ENCODE results near the gene CAMTA2.

CAMTA2 gene

DNA sequence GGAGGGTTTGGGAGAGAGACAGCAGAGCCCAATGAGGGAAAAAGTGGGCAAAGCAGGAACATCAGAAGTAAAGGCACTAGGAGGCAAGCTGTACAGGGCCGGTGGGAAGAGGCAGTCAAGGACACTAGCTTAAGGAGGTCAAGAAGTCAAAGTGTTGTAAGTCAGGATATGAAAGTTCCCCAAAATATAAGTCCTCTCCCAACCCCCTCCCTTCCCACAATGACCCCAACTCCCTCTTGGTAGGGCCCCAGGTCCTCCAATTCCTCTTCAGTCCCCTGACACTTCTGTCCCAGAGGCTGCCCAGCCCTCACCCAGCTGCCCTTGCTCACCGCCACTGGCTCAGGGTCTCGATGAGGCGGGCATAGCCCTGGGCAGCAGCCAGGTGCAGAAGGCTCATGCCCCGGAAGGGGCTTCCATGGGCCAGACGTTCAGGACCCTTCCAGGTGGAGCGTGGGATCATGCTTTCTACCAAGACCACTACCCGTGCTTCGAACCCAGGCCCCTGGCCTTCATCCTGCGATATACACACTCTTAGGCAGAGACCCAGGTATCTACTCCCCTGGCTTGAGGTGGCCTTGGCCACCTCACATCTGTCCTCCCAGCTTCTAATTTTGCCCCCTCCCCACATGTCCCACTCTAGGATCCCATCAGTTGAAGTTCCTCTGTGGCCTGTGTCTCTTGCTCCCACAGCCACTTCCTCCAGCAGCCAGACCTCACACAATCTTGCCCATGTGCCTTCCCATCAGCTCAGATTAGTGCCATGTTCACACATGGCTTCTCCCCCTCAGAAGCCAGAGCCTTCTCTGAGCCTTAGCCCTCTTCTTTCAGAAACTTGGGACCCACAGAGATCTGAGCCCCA lies 14.0 kb downstream of the CAMTA2 start:
- no peak overlapping the region for H3K27ac ChIP-seq (ENCODE audit: poor library complexity, severe bottlenecking)
- no peaks in the 10 kb centered on the region for H3K9me3 ChIP-seq (ENCODE audit: severe bottlenecking)
- DNase-seq (ENCODE audit: low spot score) (no peak), ATAC-seq (ENCODE audit: low read depth) (no peak)
- H3K4me1 ChIP-seq (ENCODE audit: insufficient read depth, poor library complexity, severe bottlenecking), result peaks cover 5% of the 10 kb centered on the region
- peaks cover 53% of the 10 kb centered on the region for H3K36me3 ChIP-seq (ENCODE audit: low read depth)
- no peaks in the 10 kb centered on the region for H3K27me3 ChIP-seq (ENCODE audit: insufficient read depth, poor library complexity, severe bottlenecking)
- TF ChIP-seq, protein P1, sequence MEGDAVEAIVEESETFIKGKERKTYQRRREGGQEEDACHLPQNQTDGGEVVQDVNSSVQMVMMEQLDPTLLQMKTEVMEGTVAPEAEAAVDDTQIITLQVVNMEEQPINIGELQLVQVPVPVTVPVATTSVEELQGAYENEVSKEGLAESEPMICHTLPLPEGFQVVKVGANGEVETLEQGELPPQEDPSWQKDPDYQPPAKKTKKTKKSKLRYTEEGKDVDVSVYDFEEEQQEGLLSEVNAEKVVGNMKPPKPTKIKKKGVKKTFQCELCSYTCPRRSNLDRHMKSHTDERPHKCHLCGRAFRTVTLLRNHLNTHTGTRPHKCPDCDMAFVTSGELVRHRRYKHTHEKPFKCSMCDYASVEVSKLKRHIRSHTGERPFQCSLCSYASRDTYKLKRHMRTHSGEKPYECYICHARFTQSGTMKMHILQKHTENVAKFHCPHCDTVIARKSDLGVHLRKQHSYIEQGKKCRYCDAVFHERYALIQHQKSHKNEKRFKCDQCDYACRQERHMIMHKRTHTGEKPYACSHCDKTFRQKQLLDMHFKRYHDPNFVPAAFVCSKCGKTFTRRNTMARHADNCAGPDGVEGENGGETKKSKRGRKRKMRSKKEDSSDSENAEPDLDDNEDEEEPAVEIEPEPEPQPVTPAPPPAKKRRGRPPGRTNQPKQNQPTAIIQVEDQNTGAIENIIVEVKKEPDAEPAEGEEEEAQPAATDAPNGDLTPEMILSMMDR (IDR thresholded peaks at IDR 0.05; ENCODE audit: poor library complexity, severe bottlenecking), result no peak
- no peak overlapping the region for H3K4me3 ChIP-seq (ENCODE audit: severe bottlenecking)

DNA sequence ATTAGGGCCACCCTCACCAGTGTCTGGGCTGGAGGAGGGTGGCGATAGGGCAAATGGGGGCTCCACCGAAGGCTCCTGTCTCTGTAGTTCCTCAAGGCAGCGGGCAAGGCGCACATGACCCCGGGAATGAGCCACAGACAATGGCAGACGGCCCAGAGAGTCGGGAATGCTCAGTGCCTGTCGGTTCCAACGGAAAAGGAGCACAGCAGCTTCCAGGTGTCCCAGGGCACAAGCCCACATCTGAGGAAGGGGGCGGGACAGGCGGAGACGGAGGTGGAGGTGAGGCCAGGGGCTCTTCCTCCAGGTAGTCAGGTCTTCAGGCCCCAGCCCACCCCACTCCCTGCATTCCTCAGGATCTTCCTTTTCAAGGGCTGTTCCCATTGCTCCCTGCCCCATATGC lies 14.7 kb downstream of the CAMTA2 start:
- no peak overlapping the region for H3K27ac ChIP-seq (ENCODE audit: poor library complexity, severe bottlenecking)
- DNase-seq (ENCODE audit: low spot score), result no peak
- no peaks in the 10 kb centered on the region for H3K9me3 ChIP-seq (ENCODE audit: severe bottlenecking)
- ATAC-seq (ENCODE audit: low read depth), result no peak
- peaks cover 45% of the 10 kb centered on the region for H3K36me3 ChIP-seq (ENCODE audit: low read depth)
- H3K4me1 ChIP-seq (ENCODE audit: insufficient read depth, poor library complexity, severe bottlenecking), result peaks cover 5% of the 10 kb centered on the region
- TF ChIP-seq, protein P1 (IDR thresholded peaks at IDR 0.05; ENCODE audit: poor library complexity, severe bottlenecking), result no peak
- H3K27me3 ChIP-seq (ENCODE audit: insufficient read depth, poor library complexity, severe bottlenecking), result no peaks in the 10 kb centered on the region
- no peak overlapping the region for H3K4me3 ChIP-seq (ENCODE audit: severe bottlenecking)

DNA sequence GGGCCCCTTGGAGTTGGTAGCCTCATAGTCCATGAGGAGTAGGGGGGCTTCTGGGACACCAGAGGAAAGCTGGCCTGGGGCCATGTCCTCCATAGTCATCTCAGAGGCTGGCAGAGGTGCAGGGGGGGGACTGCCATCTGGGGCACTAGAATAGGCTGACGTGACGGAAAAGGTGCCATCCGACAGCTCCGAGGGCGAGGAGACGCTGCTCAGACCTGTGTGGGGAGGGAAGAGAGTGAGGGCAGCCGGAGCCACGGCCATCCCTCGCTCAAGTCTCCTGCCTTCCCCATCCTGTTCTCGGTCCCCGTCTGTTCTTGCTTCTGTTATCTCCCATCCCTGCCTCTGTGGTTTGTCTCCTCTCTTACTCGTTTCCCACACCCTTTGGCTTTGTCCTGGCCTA lies 15.2 kb downstream of the CAMTA2 start:
- no peak for ATAC-seq (ENCODE audit: low read depth)
- H3K36me3 ChIP-seq (ENCODE audit: low read depth), result peaks cover 41% of the 10 kb centered on the region
- no peak overlapping the region for H3K27ac ChIP-seq (ENCODE audit: poor library complexity, severe bottlenecking)
- H3K9me3 ChIP-seq (ENCODE audit: severe bottlenecking), result no peaks in the 10 kb centered on the region
- H3K27me3 ChIP-seq (ENCODE audit: insufficient read depth, poor library complexity, severe bottlenecking), result no peaks in the 10 kb centered on the region
- peaks cover 5% of the 10 kb centered on the region for H3K4me1 ChIP-seq (ENCODE audit: insufficient read depth, poor library complexity, severe bottlenecking)
- no peak overlapping the region for H3K4me3 ChIP-seq (ENCODE audit: severe bottlenecking)
- no peak for DNase-seq (ENCODE audit: low spot score)
- TF ChIP-seq, protein P1 (IDR thresholded peaks at IDR 0.05; ENCODE audit: poor library complexity, severe bottlenecking), result no peak

DNA sequence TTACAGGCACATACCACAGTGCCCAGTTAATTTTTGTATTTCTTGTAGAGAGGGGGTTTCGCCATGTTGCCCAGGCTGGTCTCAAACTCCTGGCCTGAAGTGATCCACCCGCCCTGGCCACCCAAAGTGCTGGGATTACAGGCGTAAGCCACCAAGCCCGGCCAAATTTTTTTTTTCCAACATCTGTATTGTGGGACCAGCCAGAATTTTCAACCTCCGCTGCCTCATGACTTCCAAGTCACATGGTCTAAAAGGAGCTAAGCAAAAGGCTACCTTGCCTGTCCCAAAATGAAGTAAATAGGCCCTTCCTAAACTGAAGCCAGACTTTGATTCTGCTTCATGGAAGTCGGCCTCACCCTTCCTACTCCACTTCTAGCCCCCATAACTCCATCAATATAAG lies 15.6 kb downstream of the CAMTA2 start:
- H3K4me1 ChIP-seq (ENCODE audit: insufficient read depth, poor library complexity, severe bottlenecking), result peaks cover 5% of the 10 kb centered on the region
- H3K27me3 ChIP-seq (ENCODE audit: insufficient read depth, poor library complexity, severe bottlenecking), result no peaks in the 10 kb centered on the region
- H3K9me3 ChIP-seq (ENCODE audit: severe bottlenecking), result no peaks in the 10 kb centered on the region
- ATAC-seq (ENCODE audit: low read depth), result no peak
- no peak for DNase-seq (ENCODE audit: low spot score)
- no peak overlapping the region for H3K4me3 ChIP-seq (ENCODE audit: severe bottlenecking)
- TF ChIP-seq, protein P1 (IDR thresholded peaks at IDR 0.05; ENCODE audit: poor library complexity, severe bottlenecking), result no peak
- peaks cover 37% of the 10 kb centered on the region for H3K36me3 ChIP-seq (ENCODE audit: low read depth)
- H3K27ac ChIP-seq (ENCODE audit: poor library complexity, severe bottlenecking), result no peak overlapping the region

DNA sequence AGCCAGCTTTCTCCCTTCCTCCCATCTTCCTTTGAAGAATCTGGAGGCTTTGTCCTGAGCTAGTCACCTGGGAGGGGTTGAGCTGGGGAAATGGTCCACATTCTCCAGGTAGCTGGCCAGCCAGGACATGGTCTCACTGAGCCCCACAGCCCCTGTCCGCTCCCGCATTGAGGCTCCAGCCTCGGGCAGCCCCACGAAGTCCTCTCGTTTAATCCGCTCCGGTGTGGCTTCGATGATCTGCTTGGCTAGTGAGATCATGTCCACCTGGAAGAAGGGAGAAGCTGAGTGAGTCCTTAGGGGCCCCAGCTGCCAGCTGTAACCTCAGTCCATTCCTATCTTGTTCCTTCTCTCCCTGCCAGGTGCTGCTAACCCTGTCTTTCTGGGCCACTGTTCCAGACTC lies 17.2 kb downstream of the CAMTA2 start:
- peak overlapping the region; percentile 90 for H3K27ac ChIP-seq (ENCODE audit: poor library complexity, severe bottlenecking)
- H3K36me3 ChIP-seq (ENCODE audit: low read depth), result peaks cover 41% of the 10 kb centered on the region

More for the DNA sequence above, 17.2 kb downstream of the CAMTA2 start:
- H3K4me3 ChIP-seq (ENCODE audit: severe bottlenecking), result no peak overlapping the region
- DNase-seq (ENCODE audit: low spot score) (no peak), ATAC-seq (ENCODE audit: low read depth) (no peak)
- H3K4me1 ChIP-seq (ENCODE audit: insufficient read depth, poor library complexity, severe bottlenecking), result peaks cover 12% of the 10 kb centered on the region
- H3K27me3 ChIP-seq (ENCODE audit: insufficient read depth, poor library complexity, severe bottlenecking), result no peaks in the 10 kb centered on the region
- TF ChIP-seq, protein P1 (IDR thresholded peaks at IDR 0.05; ENCODE audit: poor library complexity, severe bottlenecking), result no peak
- H3K9me3 ChIP-seq (ENCODE audit: severe bottlenecking), result no peaks in the 10 kb centered on the region

All from RWPE2 (cell line).